K562 (cell line): ENCODE data around the gene KCNH2. TPM values are rescaled to one million over a fixed set of nuclear protein-coding genes. Genes with fewer than 3 reads are reported as not detected.

Experiments used
- BHLHE40 ChIP-seq: IDR thresholded peaks from 2 replicates; pipeline ENCODE4 v1.6.1; 2011; ENCODE audit warnings: low read length, improper control_type of control experiment
- CBX8 ChIP-seq: fragments of 200-600 bp; sonication (generic); IDR thresholded peaks from 2 replicates; pipeline ENCODE4 v1.6.1; 2012; ENCODE audit warnings: borderline replicate concordance, mixed run types, low read depth, mild to moderate bottlenecking, moderate library complexity, mixed read lengths, low read length, control low read depth, inconsistent platforms; ENCODE audit not compliant: poor library complexity, severe bottlenecking; ENCODE audit errors: extremely low read depth
- CXXC5 ChIP-seq: fragments of 250-450 bp; sonication (Bioruptor Pico); IDR thresholded peaks from 2 replicates; pipeline ENCODE4 v1.8.0; 2022; ENCODE audit warnings: inconsistent platforms, mild to moderate bottlenecking, moderate library complexity
- E2F3 ChIP-seq: fragments of 250-450 bp; sonication (Bioruptor Pico); IDR thresholded peaks from 2 replicates; pipeline ENCODE4 v1.4.0; 2020; ENCODE audit warnings: mild to moderate bottlenecking
- KLF16 ChIP-seq: IDR thresholded peaks from 2 replicates; pipeline ENCODE4 v1.6.1; 2016; ENCODE audit warnings: antibody characterized with exemption
- PRPF4 ChIP-seq: fragments of 200-400 bp; formaldehyde crosslinking; IDR thresholded peaks from one replicate; pipeline ENCODE4 v1.6.1; 2017; ENCODE audit warnings: low read length, low read depth, mild to moderate bottlenecking; ENCODE audit not compliant: insufficient read depth, poor library complexity, severe bottlenecking
- STAT5A ChIP-seq: IDR thresholded peaks from 2 replicates; pipeline ENCODE4 v1.6.1; 2012; ENCODE audit warnings: low read length, inconsistent platforms, borderline replicate concordance
- TOE1 ChIP-seq, 2 experiments: fragments of 450-650 bp in 1 of 2; sonication (generic) in 1 of 2; formaldehyde crosslinking in 1 of 2; IDR thresholded peaks; 2 replicates each; pipeline versions ENCODE4 v1.7.1 to v1.8.0; 2016 to 2022; ENCODE audit warnings: borderline replicate concordance in 2 of 2, mild to moderate bottlenecking in 2 of 2, antibody characterized with exemption in 1 of 2, inconsistent platforms in 1 of 2, low read depth in 1 of 2, missing genetic modification reagents in 1 of 2, moderate library complexity in 1 of 2
- ZNF143 ChIP-seq: sonication (generic); formaldehyde crosslinking; IDR thresholded peaks from 2 replicates; pipeline ENCODE4 v1.9.0; 2022; ENCODE audit warnings: mild to moderate bottlenecking, missing genetic modification reagents
- polyA plus RNA-seq, 8 experiments: library from polyadenylated mRNA; depleted of rRNA in 4 of 8; stranded (reverse) in 5 of 8; unstranded in 3 of 8; fragments of >200 nt; fragmentation: Nextera tagmentation in 2 of 8; fragmentation: Illumina TruSeq in 1 of 8; extraction: Ambion mirVana in 2 of 8; extraction: Trizol in 1 of 8; gene quantifications; 2 replicates each; pipeline versions ENCODE4 v1.2.1 to v1.2.3, GENCODE V29; 2011 to 2014; ENCODE audit warnings: inconsistent platforms in 1 of 8, missing spikeins in 1 of 8
- total RNA-seq, 7 experiments: library from RNA; depleted of rRNA in 6 of 7; stranded (reverse); fragments of >200 nt in 6 of 7; fragmentation: Illumina TruSeq in 2 of 7; extraction: Trizol in 2 of 7; gene quantifications; 2 replicates each; pipeline versions ENCODE4 v1.2.1 to v1.2.3, GENCODE V29; 2011 to 2021; ENCODE audit warnings: low replicate concordance in 1 of 7
- TF ChIP-seq, protein P1 (sequence below): fragments of 250-450 bp; sonication (Bioruptor Pico); IDR thresholded peaks from 2 replicates; pipeline ENCODE4 v1.5.0; 2021; ENCODE audit warnings: mild to moderate bottlenecking, moderate library complexity
- TF ChIP-seq, protein P2 (sequence below): IDR thresholded peaks from 2 replicates; pipeline ENCODE4 v1.6.1; 2016; ENCODE audit warnings: missing genetic modification characterization, missing compliant biosample characterization
- TF ChIP-seq, protein P3 (sequence below): fragments of 250-450 bp; sonication (Bioruptor Pico); IDR thresholded peaks from 2 replicates; pipeline ENCODE4 v1.4.0; 2020; ENCODE audit warnings: mild to moderate bottlenecking, moderate library complexity
- TF ChIP-seq, protein P4 (sequence below): IDR thresholded peaks from 3 replicates; pipeline ENCODE4 v1.6.1; 2011; ENCODE audit warnings: borderline replicate concordance, mild to moderate bottlenecking; ENCODE audit not compliant: insufficient read length, insufficient read depth
- TF ChIP-seq, protein P5 (sequence below), 2 experiments: fragments of 450-650 bp; IDR thresholded peaks; 2 replicates each; pipeline ENCODE4 v1.6.1; 2016

The KCNH2 gene
- total and polyA plus RNA-seq, 9 of the 15 experiments (the other 6 are each of a cell fraction or from before 2014, with no cell fraction given): 18.1 to 368 (median 218) TPM

GRCh38 chr7:150959739-150960734 lies 18.1 kb downstream of the KCNH2 start (continued):
- no peak for TF ChIP-seq CBX8
- TF ChIP-seq, protein P1, sequence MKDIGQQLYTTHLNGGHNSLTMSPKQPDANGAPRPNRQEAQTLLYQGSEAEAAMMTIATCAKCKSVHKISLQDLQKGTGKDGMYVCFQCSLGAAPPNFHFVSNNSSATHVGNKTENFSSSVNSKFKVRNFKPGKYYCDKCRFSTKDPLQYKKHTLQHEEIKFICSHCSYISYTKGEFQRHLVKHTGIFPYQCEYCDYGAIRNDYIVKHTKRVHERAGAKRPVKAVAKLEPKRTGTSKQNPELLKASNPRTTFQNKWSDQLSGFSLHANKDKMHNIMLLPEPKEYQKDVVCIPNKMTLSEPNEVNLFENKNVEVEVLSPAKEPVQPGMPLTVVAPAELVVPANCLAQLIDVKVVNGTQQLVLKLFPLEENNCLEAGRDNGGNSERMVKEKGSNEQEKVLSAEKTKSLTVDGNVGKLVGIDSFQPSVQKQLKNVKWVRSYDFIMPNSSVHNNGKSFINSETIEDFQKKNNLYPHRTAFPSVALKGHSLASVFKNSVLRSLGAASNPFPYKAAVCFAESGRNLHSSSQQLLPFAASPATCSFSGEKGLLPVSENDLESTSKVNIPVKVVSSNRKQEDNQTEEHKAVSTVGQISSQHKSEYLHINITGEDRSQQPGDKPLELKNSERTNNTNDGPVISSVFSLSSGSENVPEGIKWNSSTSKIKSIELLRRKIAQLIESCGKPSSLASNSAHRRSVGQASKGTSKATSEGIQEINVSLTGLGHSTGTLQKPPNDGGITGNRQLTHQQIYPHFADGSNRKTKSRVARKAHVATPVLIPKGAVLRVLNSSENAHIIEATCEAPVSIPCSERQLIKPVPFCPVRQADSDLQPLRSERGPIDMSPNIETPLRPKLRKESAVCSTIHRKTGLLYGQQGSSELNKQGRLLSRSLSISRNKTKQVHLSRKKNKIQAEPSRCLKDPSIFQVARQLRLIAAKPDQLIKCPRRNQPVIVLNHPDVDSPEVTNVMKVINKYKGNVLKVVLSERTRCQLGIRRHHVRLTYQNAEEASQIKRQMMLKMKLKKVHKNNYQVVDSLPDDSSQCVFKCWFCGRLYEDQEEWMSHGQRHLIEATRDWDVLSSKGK (CRISPR knock-in tag): no peak
- TF ChIP-seq STAT5A: peak; percentile 98
- TF ChIP-seq, protein P2, sequence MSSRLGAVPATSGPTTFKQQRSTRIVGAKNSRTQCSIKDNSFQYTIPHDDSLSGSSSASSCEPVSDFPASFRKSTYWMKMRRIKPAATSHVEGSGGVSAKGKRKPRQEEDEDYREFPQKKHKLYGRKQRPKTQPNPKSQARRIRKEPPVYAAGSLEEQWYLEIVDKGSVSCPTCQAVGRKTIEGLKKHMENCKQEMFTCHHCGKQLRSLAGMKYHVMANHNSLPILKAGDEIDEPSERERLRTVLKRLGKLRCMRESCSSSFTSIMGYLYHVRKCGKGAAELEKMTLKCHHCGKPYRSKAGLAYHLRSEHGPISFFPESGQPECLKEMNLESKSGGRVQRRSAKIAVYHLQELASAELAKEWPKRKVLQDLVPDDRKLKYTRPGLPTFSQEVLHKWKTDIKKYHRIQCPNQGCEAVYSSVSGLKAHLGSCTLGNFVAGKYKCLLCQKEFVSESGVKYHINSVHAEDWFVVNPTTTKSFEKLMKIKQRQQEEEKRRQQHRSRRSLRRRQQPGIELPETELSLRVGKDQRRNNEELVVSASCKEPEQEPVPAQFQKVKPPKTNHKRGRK (tag): peak; percentile 50; the same call in 1 of the 2 replicates
- TF ChIP-seq PRPF4: no peak
- TF ChIP-seq CXXC5 (CRISPR knock-in tag): peak; percentile 99
- TF ChIP-seq BHLHE40: peak; percentile 95
- peak; percentile 70; the same call in 1 of the 2 replicates for TF ChIP-seq E2F3 (CRISPR knock-in tag)
- peak; percentile 98 for TF ChIP-seq KLF16
- TF ChIP-seq, protein P3, sequence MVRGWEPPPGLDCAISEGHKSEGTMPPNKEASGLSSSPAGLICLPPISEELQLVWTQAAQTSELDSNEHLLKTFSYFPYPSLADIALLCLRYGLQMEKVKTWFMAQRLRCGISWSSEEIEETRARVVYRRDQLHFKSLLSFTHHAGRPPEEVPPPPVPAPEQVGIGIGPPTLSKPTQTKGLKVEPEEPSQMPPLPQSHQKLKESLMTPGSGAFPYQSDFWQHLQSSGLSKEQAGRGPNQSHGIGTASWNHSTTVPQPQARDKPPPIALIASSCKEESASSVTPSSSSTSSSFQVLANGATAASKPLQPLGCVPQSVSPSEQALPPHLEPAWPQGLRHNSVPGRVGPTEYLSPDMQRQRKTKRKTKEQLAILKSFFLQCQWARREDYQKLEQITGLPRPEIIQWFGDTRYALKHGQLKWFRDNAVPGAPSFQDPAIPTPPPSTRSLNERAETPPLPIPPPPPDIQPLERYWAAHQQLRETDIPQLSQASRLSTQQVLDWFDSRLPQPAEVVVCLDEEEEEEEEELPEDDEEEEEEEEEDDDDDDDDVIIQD (CRISPR knock-in tag): 0 out of 2 replicates have a peak, but pooled peaks have one; percentile 82
- TF ChIP-seq, protein P4, sequence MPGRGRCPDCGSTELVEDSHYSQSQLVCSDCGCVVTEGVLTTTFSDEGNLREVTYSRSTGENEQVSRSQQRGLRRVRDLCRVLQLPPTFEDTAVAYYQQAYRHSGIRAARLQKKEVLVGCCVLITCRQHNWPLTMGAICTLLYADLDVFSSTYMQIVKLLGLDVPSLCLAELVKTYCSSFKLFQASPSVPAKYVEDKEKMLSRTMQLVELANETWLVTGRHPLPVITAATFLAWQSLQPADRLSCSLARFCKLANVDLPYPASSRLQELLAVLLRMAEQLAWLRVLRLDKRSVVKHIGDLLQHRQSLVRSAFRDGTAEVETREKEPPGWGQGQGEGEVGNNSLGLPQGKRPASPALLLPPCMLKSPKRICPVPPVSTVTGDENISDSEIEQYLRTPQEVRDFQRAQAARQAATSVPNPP: no peak
- peak; percentile 69; the same call in 1 of the 2 replicates for TF ChIP-seq TOE1 (IDR thresholded peaks at IDR 0.05; ENCODE audit: borderline replicate concordance)
- TF ChIP-seq TOE1 (CRISPR knock-in tag; IDR thresholded peaks at IDR 0.05; ENCODE audit: borderline replicate concordance, low read depth): no peak; the same call in 1 of the 2 replicates
- TF ChIP-seq ZNF143: no peak
- TF ChIP-seq, protein P5, sequence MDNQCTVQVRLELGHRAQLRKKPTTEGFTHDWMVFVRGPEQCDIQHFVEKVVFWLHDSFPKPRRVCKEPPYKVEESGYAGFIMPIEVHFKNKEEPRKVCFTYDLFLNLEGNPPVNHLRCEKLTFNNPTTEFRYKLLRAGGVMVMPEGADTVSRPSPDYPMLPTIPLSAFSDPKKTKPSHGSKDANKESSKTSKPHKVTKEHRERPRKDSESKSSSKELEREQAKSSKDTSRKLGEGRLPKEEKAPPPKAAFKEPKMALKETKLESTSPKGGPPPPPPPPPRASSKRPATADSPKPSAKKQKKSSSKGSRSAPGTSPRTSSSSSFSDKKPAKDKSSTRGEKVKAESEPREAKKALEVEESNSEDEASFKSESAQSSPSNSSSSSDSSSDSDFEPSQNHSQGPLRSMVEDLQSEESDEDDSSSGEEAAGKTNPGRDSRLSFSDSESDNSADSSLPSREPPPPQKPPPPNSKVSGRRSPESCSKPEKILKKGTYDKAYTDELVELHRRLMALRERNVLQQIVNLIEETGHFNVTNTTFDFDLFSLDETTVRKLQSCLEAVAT (IDR thresholded peaks at IDR 0.05): peak; percentile 19 to 69; a peak in 3 of 4 replicates
